Measurements from ENCODE around the gene LPXN.

The LPXN gene

GRCh38 chr11:58511636-58512035, 64.0 kb downstream of the LPXN start:
- no peak for DNase-seq

DNA sequence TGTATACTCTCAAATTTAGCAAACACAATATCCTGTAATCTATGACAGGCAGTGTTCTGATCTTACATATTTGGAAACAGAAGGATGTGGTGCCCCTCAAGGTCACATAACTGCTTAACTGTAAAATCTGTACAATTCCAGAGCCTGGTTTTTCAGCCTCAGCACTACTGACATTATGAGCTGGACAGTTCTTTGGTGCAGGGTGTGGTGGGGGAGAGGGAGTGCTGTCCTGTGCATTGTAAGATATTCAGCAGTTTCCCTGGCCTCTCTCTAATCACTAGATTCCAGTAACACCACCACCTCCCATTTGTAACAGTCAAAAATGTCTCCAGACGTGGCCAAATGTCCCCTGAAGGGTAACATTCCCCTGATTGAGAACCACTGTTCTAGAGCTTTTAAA, 65.9 kb downstream of the LPXN start:
- DNase-seq, result no peak

DNA sequence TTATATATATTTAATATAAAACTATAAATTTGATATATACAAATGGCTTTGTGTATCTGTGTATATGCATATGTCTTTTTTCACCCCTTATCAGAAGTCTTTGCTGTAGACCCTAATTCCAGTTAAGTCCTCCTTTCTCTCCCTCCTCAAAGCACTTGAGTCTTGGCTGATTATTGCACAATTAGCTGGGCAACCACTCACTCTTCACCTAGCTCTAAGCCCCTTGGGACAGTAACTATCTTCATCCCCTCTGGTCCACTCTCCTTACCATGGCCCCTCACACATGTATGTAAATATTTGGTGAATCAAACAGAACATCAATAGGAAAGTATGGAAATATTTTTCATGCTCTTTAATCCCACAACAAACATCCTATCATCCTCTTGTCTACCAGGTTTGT, 66.8 kb downstream of the LPXN start:
- no peak for DNase-seq

DNA sequence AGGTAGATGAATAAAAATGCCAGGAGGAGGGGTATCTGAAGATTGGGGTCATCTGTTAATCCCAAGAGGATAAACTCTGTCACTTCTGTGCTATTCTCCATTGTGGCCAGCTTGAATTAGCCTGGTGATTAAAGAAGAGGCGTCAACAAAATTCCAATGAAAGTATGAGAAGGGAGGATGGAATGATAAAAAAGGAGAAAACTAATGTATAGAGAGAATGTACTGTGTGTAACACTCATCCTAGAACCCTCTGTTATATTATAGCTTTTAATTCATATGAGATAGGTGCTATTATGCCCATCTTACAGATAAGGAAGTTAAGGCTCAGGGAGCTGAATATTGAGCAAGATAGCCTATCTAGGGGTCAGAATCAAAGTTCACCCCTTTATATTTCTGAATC, 67.7 kb downstream of the LPXN start, which contains the start of gene OR5B21:
Gene OR5B21 (minus strand): TSS at position 101 of the 400 bp plus-strand sequence. CDS start 0 bp downstream, at position 101.
- DNase-seq, result no peak

DNA sequence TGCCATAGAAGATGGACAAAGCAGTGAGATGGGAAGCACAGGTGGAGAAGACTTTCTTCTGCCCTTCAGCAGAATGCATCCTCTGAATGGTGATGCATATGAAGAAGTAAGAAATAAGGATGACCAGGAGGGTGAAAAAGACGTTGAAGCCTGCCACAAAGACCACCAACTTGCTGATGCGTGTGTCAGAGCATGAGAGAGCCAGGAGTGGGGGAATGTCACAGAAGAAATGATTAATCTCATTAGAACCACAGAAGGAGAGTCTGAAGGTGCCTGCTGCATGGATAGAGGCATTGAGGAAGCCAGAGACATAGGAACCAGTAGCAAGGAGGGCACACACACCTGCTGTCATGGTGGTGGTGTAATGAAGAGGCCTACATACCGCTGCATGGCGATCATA, 68.3 kb downstream of the LPXN start:
- no peak for DNase-seq

DNA sequence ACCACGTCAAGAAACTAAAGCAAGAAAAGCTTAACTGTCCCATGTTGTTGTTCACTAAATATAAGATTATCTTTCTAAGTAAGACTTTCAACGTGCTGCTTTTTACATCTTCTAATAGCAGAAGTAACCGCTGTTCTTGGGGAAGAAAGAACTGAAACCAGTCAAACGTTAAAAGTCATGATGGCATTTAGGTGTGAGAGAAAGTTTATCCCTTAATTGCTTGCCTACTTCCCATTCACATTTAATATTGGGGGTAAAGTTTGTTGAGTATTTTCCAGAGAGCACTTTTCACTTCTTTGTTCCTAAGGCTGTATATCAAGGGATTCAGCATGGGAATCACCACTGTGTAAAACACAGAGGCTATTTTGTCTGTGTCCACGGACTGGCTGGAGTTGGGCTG, 68.7 kb downstream of the LPXN start:
- no peak for DNase-seq

GRCh38 chr11:58505849-58506248, 69.8 kb downstream of the LPXN start:
- no peak for DNase-seq

GRCh38 chr11:58504232-58504631, 71.4 kb downstream of the LPXN start:
- no peak for DNase-seq

GRCh38 chr11:58503361-58503856, 72.2 kb downstream of the LPXN start:
- DNase-seq, result peak; percentile 11

- no peak for DNase-seq
Measured at GRCh38 chr11:58502004-58502403, 73.7 kb downstream of the LPXN start.

- DNase-seq, result no peak
Measured at GRCh38 chr11:58498464-58498863, 77.2 kb downstream of the LPXN start.

DNA sequence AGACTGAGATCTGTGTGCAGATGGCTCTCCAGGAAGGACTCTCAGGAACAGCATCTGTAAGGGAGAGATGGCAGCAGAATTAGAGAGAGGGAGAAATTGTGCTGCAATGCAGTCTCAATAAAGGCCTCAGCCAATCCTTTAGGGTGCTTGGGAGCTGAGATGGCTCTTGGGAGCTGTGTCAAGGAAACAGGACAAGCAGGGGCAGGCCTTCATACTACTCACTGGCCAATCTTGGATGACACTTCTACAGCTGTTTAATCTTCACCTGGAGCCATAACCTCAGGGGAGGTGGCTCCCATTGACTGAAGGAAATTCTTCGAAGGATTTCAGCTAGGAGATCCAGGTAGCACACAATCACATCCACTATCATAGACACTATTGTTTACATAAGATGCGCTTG, 77.7 kb downstream of the LPXN start:
- DNase-seq, result no peak

GRCh38 chr11:58495906-58496305, 79.8 kb downstream of the LPXN start:
- DNase-seq, result no peak

DNA sequence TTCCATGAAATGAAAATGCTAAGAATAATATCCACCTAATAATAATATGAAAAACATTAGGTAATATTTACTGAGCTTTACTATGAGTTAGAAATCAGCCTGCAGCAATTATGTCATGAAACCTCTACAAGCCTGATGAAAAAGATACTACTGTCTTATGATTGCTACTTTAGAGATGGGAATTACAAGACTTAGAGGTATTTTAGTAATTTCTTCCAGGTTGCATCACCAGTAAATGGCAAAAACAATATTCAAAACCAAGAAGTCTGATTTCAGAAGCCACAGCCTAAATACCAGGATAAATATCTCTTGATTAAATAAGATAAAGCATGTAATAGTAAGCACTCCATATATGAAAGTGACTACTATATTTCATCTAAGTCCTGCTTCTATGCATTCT, 81.6 kb downstream of the LPXN start:
- DNase-seq, result peak; percentile 40

DNA sequence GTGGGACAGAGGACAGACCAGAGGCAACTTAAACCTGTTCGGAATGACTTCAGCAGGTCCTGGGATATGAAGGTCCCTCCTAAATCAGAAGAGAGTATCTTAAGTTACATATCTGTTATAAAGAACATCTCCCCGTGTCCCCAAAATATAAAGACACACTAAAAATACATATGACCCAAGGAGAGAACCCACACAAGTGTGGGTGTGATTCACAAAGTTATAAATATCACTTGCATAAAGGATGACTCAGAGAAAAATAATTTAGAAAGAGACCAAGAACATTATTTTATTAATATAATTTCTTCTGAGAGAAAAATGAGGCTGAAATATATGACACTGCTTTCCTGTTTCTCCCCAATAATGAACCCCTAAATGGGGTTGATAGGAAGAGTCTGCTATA, 82.0 kb downstream of the LPXN start:
- peak; percentile 4 for DNase-seq

DNA sequence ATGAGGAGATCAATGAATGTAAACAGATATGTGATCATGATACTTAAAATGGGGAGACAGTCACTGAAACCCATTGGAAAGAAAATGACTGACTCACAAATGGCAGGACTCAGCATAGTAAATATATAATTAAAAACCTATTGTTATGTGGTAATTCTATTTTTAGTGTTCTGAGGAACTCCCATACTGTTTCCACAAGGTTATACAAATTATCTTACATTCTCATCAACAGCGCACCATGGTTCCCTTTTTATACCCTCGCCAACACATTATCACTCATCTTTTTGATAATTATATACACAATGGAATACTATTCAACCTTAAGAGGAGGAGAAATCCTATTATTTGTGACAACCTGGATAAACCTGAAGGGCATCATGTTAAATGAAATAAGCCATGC, 84.8 kb downstream of the LPXN start:
- DNase-seq, result no peak

DNA sequence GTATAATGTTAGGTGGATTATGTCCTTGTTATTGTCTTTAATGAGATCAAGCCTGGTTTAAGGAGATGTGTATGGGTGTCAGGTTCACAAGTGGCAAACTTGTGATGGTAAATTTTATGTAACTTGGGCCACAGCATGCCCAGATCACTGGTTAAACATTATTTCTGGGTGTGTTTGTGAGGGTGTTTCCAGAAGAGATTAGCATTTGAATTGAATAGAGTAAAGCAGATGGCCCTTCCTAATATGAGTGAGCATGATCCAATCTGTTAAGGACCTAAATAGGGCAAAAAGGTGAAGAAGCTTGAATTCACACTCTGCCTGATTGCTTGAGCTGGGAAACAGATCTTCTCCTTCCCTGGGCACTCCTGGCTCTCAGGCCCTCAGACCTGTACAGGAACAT, 88.5 kb downstream of the LPXN start:
- DNase-seq, result no peak

- no peak for DNase-seq
Measured at GRCh38 chr11:58485961-58486360, 89.7 kb downstream of the LPXN start.

Data from NCI-H226 (cell line).